ENCODE results near the gene LIG1.

GRCh38 chr19:48085076-48085475, 85.1 kb downstream of the LIG1 start:
- no peak for TF ChIP-seq CTCF (IDR thresholded peaks at IDR 0.05 in 8 of 11, conservative IDR thresholded peaks at IDR 0.05 in 3 of 11)
- no peak for TF ChIP-seq POLR2A (IDR thresholded peaks at IDR 0.05)
- no peak for TF ChIP-seq POLR2AphosphoS5 (IDR thresholded peaks at IDR 0.05)
